A673 (cell line): ENCODE measurements around the gene BAIAP2L1. TPM values are rescaled to one million over a fixed set of nuclear protein-coding genes. Genes with fewer than 3 reads are reported as not detected.

Experiments
- BruUV-seq: library from RNA; stranded (reverse); fragments of 400-500 nt; replicated peaks from 2 replicates; lab custom pipeline; 2021; lab: Mats Ljungman, UMichigan
- CTCF ChIA-PET: fragments of 300-600 bp; sonication (Branson Sonifier 250); formaldehyde crosslinking; loops from one replicate; lab custom pipeline; 2022; ENCODE audit warnings: antibody characterized with exemption; lab: Charles Lee
- POLR2A ChIA-PET: fragments of 300-600 bp; sonication (Branson Sonifier 250); formaldehyde crosslinking; loops from one replicate; lab custom pipeline; 2022; ENCODE audit warnings: antibody characterized with exemption; ENCODE audit not compliant: low non-redundant PET; lab: Charles Lee
- DNase-seq: peaks from one replicate; pipeline ENCODE4 v3.0.0-alpha.2; 2015; ENCODE audit warnings: low spot score
- H3K27ac ChIP-seq: fragments of 200-600 bp; sonication (generic); 2 replicates; pipeline ENCODE4 v1.5.1; 2016; ENCODE audit warnings: mixed run types, low read depth, mild to moderate bottlenecking, mixed read lengths, antibody characterized with exemption, low read length; ENCODE audit not compliant: poor library complexity, severe bottlenecking
- H3K27me3 ChIP-seq: fragments of 200-600 bp; sonication (generic); replicated peaks from 2 replicates; pipeline ENCODE4 v1.6.1; 2017; ENCODE audit warnings: mixed run types, low read depth, mild to moderate bottlenecking, mixed read lengths, antibody characterized with exemption, low read length; ENCODE audit not compliant: insufficient read depth, poor library complexity
- H3K36me3 ChIP-seq: fragments of 200-600 bp; sonication (generic); 2 replicates; pipeline ENCODE4 v1.6.1; 2016; ENCODE audit warnings: mixed run types, mild to moderate bottlenecking, mixed read lengths, antibody characterized with exemption, low read length; ENCODE audit not compliant: insufficient read depth, poor library complexity, severe bottlenecking
- H3K4me1 ChIP-seq: fragments of 200-600 bp; sonication (generic); 2 replicates; pipeline ENCODE4 v1.6.1; 2017; ENCODE audit warnings: mixed run types, mild to moderate bottlenecking, mixed read lengths, antibody characterized with exemption, low read length; ENCODE audit not compliant: insufficient read depth, poor library complexity, severe bottlenecking
- H3K4me3 ChIP-seq: fragments of 200-600 bp; sonication (generic); 2 replicates; pipeline ENCODE4 v1.5.1; 2016; ENCODE audit warnings: low read depth, mixed run types, mild to moderate bottlenecking, mixed read lengths, low read length; ENCODE audit not compliant: poor library complexity, severe bottlenecking
- H3K9me3 ChIP-seq: fragments of 200-600 bp; sonication (generic); 2 replicates; pipeline ENCODE4 v1.6.1; 2016; ENCODE audit warnings: mixed run types, low read depth, mild to moderate bottlenecking, mixed read lengths, antibody characterized with exemption, low read length; ENCODE audit not compliant: poor library complexity, severe bottlenecking
- CTCF ChIP-seq: fragments of 300-800, 200-600 bp; sonication (generic); conservative IDR thresholded peaks from 2 replicates; pipeline ENCODE4 v1.5.1; 2017; ENCODE audit warnings: low read depth, mild to moderate bottlenecking, antibody characterized with exemption, low read length, moderate library complexity, mixed read lengths
- EZH2 ChIP-seq: fragments of 200-600 bp; sonication (generic); IDR thresholded peaks from 2 replicates; pipeline ENCODE4 v1.6.1; 2017; ENCODE audit warnings: borderline replicate concordance, low read depth, mild to moderate bottlenecking, mixed read lengths, antibody characterized with exemption, low read length; ENCODE audit not compliant: poor library complexity, severe bottlenecking
- intact Hi-C: fragments of 100-400 bp; cut with micrococcal nuclease; formaldehyde crosslinking; loops from one replicate; pipeline ENCODE4 v1.10.0; 2022; ENCODE audit not compliant: unreplicated experiment
- total RNA-seq: library from RNA; stranded (reverse); gene quantifications from 2 replicates; pipeline ENCODE4 v1.2.3, GENCODE V29; 2021

Gene BAIAP2L1
- total RNA-seq, 1 experiment from 2014 or later, result 0.77 TPM

GRCh38 chr7:98335411-98335977, 65.4 kb downstream of the BAIAP2L1 start:
- intact Hi-C loops, result no loop called here
- no TSS peak for BruUV-seq
- DNase-seq, result no peak
- no peaks in the 10 kb centered on the region for H3K36me3 ChIP-seq
- H3K27me3 ChIP-seq, result no peaks in the 10 kb centered on the region
- no peaks in the 10 kb centered on the region for H3K4me1 ChIP-seq
- ChIA-PET POLR2A (no interaction called here), CTCF (no interaction called here)
- H3K9me3 ChIP-seq, result peaks cover 4% of the 10 kb centered on the region
- H3K27ac ChIP-seq, result no peak overlapping the region
- no peak for TF ChIP-seq CTCF
- no peak for TF ChIP-seq EZH2
- no peak overlapping the region for H3K4me3 ChIP-seq

GRCh38 chr7:98334081-98334480, 66.8 kb downstream of the BAIAP2L1 start:
- no TSS peak for BruUV-seq
- intact Hi-C loops, result no loop called here
- Histone ChIP-seq H3K36me3 (no peaks in the 10 kb centered on the region), H3K4me1 (no peaks in the 10 kb centered on the region), H3K27me3 (no peaks in the 10 kb centered on the region), H3K27ac (no peak overlapping the region), H3K4me3 (no peak overlapping the region), H3K9me3 (peaks cover 4% of the 10 kb centered on the region)
- ChIA-PET POLR2A (interaction anchor here (0.6 kb wide), 1 partner anchor 13 kb away, joined by 3 read pairs; no protein-coding TSS in a partner anchor), CTCF (no interaction called here)
- no peak for DNase-seq
- TF ChIP-seq EZH2, result no peak
- TF ChIP-seq CTCF, result no peak

GRCh38 chr7:98330926-98331529, 69.9 kb downstream of the BAIAP2L1 start:
- H3K4me1 ChIP-seq, result no peaks in the 10 kb centered on the region
- ChIA-PET POLR2A (no interaction called here), CTCF (no interaction called here)
- peaks cover 4% of the 10 kb centered on the region for H3K9me3 ChIP-seq
- TF ChIP-seq CTCF, result no peak
- no peak for TF ChIP-seq EZH2
- no peak overlapping the region for H3K4me3 ChIP-seq
- H3K36me3 ChIP-seq, result no peaks in the 10 kb centered on the region
- no peak for DNase-seq
- no peak overlapping the region for H3K27ac ChIP-seq
- H3K27me3 ChIP-seq, result no peaks in the 10 kb centered on the region
- intact Hi-C loops, result no loop called here
- no TSS peak for BruUV-seq
